Measurements from ENCODE around the gene IGSF9. TPM values are rescaled to one million over a fixed set of nuclear protein-coding genes. Genes with fewer than 3 reads are reported as not detected.

Gene IGSF9
- total RNA-seq, 4 donors from 2014 or later, result 0.17 to 0.23 TPM; not detected in 2

DNA sequence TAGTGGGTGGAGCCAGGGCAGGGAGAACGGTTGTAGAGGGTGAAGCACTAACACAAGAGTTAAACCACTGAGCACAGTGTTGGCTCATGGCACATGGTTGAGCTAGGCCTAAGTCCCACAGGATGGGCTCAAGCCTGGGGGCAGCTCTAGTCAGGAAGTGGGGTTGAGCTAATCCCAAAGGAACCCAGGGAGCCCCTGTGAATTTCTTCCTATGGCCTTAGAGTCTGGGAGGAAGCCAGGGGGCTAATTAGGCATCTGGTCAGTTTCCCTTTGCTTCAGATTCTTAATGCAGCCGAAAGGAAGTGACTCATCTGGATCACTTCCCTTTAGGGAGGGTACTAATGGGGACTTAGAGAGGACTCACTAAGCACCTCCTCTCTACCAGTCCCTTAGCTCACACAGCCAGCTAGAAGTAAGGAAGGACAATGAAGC lies 55.6 kb downstream of the IGSF9 start:
- intact Hi-C loops (cut with DNase I), result loop anchor here (5.0 kb wide), 1 partner anchor 108 kb away; the partner anchor contains the start of gene DUSP23
- Histone ChIP-seq H3K27me3 (no peaks in the 10 kb centered on the region), H3K9me3 (no peaks in the 10 kb centered on the region), H3K4me1 (peaks cover 15 to 24% (median 18%) of the 10 kb centered on the region in 4 donors), H3K4me3 (no peak overlapping the region), H3K36me3 (no peaks in the 10 kb centered on the region), H3K27ac (replicated peaks in 1 of 4) (peak overlapping the region in 3 of 4 donors; percentile 52 to 61 (median 55))
- TF ChIP-seq POLR2AphosphoS5 (IDR thresholded peaks at IDR 0.05), result peak in 1 of 2 donors; percentile 67
- TF ChIP-seq POLR2A (IDR thresholded peaks at IDR 0.05; ENCODE audit: low read depth), result no peak
- DNase-seq (ENCODE audit: extremely low spot score), result no peak
- WGBS, result 0% methylated on average over 1 of the region's 2 CpGs

DNA sequence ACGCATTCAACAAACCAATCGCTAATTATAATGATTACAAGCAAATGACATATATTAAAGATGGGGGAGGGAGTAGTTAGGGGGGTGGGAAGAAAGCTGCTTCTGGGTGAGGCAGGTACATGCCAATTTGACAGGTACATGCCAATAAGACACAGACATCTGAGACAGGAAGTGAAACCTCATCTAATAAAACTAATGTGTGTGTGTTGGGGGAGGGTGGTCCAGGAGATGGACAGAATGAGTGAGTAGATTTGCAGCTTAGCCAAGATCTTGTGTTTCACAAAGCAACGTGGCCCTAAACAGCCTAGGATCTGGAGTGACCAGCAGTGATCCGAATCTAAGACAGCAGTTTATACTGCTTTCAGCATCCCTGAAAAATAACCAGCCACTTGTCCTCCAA lies 56.2 kb downstream of the IGSF9 start:
- 87% methylated on average over 4 of the region's 4 CpGs for WGBS
- intact Hi-C loops (cut with DNase I), result no loop called here

DNA sequence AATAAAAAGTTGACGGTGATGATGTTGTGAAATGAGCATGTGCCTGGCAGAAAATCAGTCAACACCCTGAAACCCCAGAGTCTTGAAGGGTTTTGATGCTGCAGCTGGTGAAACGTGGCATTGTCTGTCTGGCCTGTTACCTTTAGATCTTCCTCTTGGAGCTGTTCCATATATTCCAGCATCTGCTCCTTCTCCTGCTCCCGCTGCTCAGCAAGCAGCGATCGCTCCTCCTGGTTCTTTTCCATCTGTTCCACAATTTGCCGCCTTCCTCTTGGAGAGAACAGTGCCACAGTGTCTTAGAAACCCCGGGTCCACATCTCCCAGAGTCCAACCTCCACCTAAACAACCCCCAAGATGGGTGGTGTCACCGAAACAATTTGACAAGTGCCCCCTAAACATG lies 61.1 kb downstream of the IGSF9 start:
- Histone ChIP-seq H3K4me3 (no peak overlapping the region), H3K36me3 (no peaks in the 10 kb centered on the region), H3K27ac (replicated peaks in 1 of 4) (no peak overlapping the region), H3K4me1 (peaks cover 3 to 14% (median 7%) of the 10 kb centered on the region in 4 donors), H3K27me3 (no peaks in the 10 kb centered on the region), H3K9me3 (no peaks in the 10 kb centered on the region)
- intact Hi-C loops (cut with DNase I), result no loop called here
- no peak for TF ChIP-seq POLR2AphosphoS5 (IDR thresholded peaks at IDR 0.05)
- TF ChIP-seq, protein P1, sequence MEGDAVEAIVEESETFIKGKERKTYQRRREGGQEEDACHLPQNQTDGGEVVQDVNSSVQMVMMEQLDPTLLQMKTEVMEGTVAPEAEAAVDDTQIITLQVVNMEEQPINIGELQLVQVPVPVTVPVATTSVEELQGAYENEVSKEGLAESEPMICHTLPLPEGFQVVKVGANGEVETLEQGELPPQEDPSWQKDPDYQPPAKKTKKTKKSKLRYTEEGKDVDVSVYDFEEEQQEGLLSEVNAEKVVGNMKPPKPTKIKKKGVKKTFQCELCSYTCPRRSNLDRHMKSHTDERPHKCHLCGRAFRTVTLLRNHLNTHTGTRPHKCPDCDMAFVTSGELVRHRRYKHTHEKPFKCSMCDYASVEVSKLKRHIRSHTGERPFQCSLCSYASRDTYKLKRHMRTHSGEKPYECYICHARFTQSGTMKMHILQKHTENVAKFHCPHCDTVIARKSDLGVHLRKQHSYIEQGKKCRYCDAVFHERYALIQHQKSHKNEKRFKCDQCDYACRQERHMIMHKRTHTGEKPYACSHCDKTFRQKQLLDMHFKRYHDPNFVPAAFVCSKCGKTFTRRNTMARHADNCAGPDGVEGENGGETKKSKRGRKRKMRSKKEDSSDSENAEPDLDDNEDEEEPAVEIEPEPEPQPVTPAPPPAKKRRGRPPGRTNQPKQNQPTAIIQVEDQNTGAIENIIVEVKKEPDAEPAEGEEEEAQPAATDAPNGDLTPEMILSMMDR (IDR thresholded peaks at IDR 0.05), result no peak
- TF ChIP-seq EP300 (IDR thresholded peaks at IDR 0.05), result no peak
- TF ChIP-seq POLR2A (IDR thresholded peaks at IDR 0.05; ENCODE audit: low read depth), result no peak
- no peak for DNase-seq (ENCODE audit: extremely low spot score)
- 83% methylated on average over 8 of the region's 8 CpGs for WGBS

More for the DNA sequence above, 56.2 kb downstream of the IGSF9 start:
- H3K36me3 ChIP-seq, result no peaks in the 10 kb centered on the region
- H3K4me1 ChIP-seq, result peaks cover 15 to 24% (median 18%) of the 10 kb centered on the region in 4 donors
- no peaks in the 10 kb centered on the region for H3K27me3 ChIP-seq
- H3K27ac ChIP-seq (replicated peaks in 1 of 4), result peak overlapping the region in 3 of 4 donors; percentile 52 to 61 (median 55)
- H3K9me3 ChIP-seq, result no peaks in the 10 kb centered on the region
- no peak for DNase-seq (ENCODE audit: extremely low spot score)
- H3K4me3 ChIP-seq, result no peak overlapping the region
- TF ChIP-seq POLR2A (IDR thresholded peaks at IDR 0.05; ENCODE audit: low read depth), result no peak
- TF ChIP-seq EP300 (IDR thresholded peaks at IDR 0.05), result no peak
- TF ChIP-seq POLR2AphosphoS5 (IDR thresholded peaks at IDR 0.05), result no peak
- TF ChIP-seq, protein P1 (IDR thresholded peaks at IDR 0.05), result no peak

DNA sequence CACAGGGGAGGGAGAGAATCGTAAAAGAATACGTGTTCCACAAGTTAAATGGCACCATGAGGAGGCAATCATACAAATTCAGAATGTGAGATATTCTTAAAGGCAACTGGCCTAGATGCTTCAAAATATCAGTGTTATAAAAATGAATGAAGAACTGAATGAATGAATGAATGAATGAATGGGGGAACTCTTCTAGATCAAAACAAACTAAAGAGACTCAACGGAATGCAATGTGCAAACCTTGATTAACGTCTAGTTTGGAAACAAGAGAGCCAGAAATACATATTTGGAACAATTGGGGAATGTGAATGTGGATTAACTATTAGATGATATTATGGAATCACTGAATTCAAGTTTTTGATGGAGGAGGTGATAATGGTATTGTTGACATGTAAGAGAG lies 62.3 kb downstream of the IGSF9 start:
- DNase-seq (ENCODE audit: extremely low spot score), result no peak
- intact Hi-C loops (cut with DNase I), result no loop called here

DNA sequence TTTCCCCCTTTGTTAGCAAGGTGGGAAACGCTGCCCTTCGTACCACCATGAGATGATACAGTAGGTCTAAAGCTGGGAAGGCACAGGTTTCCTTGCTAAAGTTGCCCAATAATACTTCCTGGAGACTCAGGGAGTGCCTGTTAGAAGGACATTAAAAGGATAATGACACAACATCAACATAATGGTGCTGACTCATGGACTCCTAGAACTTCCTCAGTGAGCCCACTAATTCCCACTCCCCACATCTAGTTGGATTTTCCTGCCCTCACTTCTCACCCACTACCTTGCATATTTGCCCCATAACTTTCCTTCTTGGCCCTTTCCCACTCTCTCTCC lies 62.9 kb downstream of the IGSF9 start:
- intact Hi-C loops (cut with DNase I), result no loop called here
- peaks cover 3 to 12% (median 6%) of the 10 kb centered on the region in 4 donors for H3K4me1 ChIP-seq
- TF ChIP-seq, protein P1 (IDR thresholded peaks at IDR 0.05), result no peak
- no peak for TF ChIP-seq EP300 (IDR thresholded peaks at IDR 0.05)
- TF ChIP-seq POLR2A (IDR thresholded peaks at IDR 0.05; ENCODE audit: low read depth), result no peak
- TF ChIP-seq POLR2AphosphoS5 (IDR thresholded peaks at IDR 0.05), result no peak
- no peaks in the 10 kb centered on the region for H3K9me3 ChIP-seq
- no peaks in the 10 kb centered on the region for H3K27me3 ChIP-seq
- no peak for DNase-seq (ENCODE audit: extremely low spot score)
- WGBS, result 74% methylated on average over 2 of the region's 2 CpGs
- H3K27ac ChIP-seq (replicated peaks in 1 of 4), result no peak overlapping the region
- H3K4me3 ChIP-seq, result no peak overlapping the region
- H3K36me3 ChIP-seq, result no peaks in the 10 kb centered on the region

More for the DNA sequence above, 62.3 kb downstream of the IGSF9 start:
- peaks cover 3 to 12% (median 6%) of the 10 kb centered on the region in 4 donors for H3K4me1 ChIP-seq
- H3K36me3 ChIP-seq, result no peaks in the 10 kb centered on the region
- WGBS, result 69% methylated on average over 4 of the region's 4 CpGs
- no peak for TF ChIP-seq POLR2AphosphoS5 (IDR thresholded peaks at IDR 0.05)
- TF ChIP-seq EP300 (IDR thresholded peaks at IDR 0.05), result no peak
- no peak for TF ChIP-seq POLR2A (IDR thresholded peaks at IDR 0.05; ENCODE audit: low read depth)
- TF ChIP-seq, protein P1 (IDR thresholded peaks at IDR 0.05), result no peak
- no peak overlapping the region for H3K27ac ChIP-seq (replicated peaks in 1 of 4)
- no peak overlapping the region for H3K4me3 ChIP-seq
- H3K27me3 ChIP-seq, result no peaks in the 10 kb centered on the region
- no peaks in the 10 kb centered on the region for H3K9me3 ChIP-seq
